Esophagus squamous epithelium (tissue), 5 donors: ENCODE measurements around the gene MAP6. TPM values are rescaled to one million over a fixed set of nuclear protein-coding genes. Genes with fewer than 3 reads are reported as not detected.

Experiments
- DNase-seq: peaks from one replicate; lab custom pipeline; 2025; lab: John Stamatoyannopoulos, UW
- H3K27ac ChIP-seq, 4 donors: fragments of 200-600 bp; sonication (generic); one replicate each; pipeline ENCODE4 v1.5.1; 2016 to 2019; ENCODE audit warnings: mild to moderate bottlenecking in 1 of 4
- H3K27me3 ChIP-seq, 4 donors: fragments of 200-600 bp; sonication (generic); 1 replicate in 3 of 4; 2 replicates in 1 of 4; pipeline versions ENCODE4 v1.5.1 to v1.6.0; 2017 to 2021; ENCODE audit warnings: antibody characterized with exemption in 1 of 4
- H3K36me3 ChIP-seq, 3 donors: fragments of 200-600 bp; sonication (generic); one replicate each; pipeline ENCODE4 v1.5.1; 2016 to 2019
- H3K4me1 ChIP-seq, 3 donors: fragments of 200-600 bp; sonication (generic); one replicate each; pipeline ENCODE4 v1.5.1; 2017 to 2019
- H3K4me3 ChIP-seq, 4 donors: fragments of 200-600 bp; sonication (generic); 1 replicate in 3 of 4; 2 replicates in 1 of 4; pipeline ENCODE4 v1.5.1; 2016 to 2019; ENCODE audit warnings: mild to moderate bottlenecking in 2 of 4, moderate library complexity in 1 of 4
- H3K9me3 ChIP-seq, 3 donors: fragments of 200-600 bp; sonication (generic); one replicate each; pipeline ENCODE4 v1.5.1; 2016 to 2019
- CTCF ChIP-seq, 6 experiments: fragments of 450-650 bp in 4 of 6; fragments of 200-600 bp in 2 of 6; sonication (generic) in 2 of 6; IDR thresholded peaks; one replicate each; pipeline ENCODE4 v1.5.1; 2016 to 2019; ENCODE audit warnings: antibody characterized with exemption in 6 of 6, mild to moderate bottlenecking in 4 of 6, moderate library complexity in 4 of 6
- POLR2A ChIP-seq, 4 donors: fragments of 450-650 bp; IDR thresholded peaks; one replicate each; pipeline ENCODE4 v1.6.1; 2017; ENCODE audit warnings: antibody characterized with exemption in 4 of 4, mild to moderate bottlenecking in 4 of 4, moderate library complexity in 3 of 4
- WGBS, 2 donors: methylation state at CpG; one replicate each; pipeline ENCODE4 v1.1.5; 2018; 5-methylcytosine and 5-hydroxymethylcytosine counted together
- intact Hi-C: fragments of 100-400 bp; cut with DNase I; formaldehyde crosslinking; loops from one replicate; pipeline ENCODE4 v1.15.0; 2022
- total RNA-seq, 4 donors: library from RNA; depleted of rRNA; stranded (reverse); fragments of >200 nt; gene quantifications; one replicate each; pipeline ENCODE4 v1.1.0, GENCODE V29; 2016
- donor health status: DM: yes; HTN: yes; CAD: no.

MAP6 gene
- total RNA-seq, 4 donors from 2014 or later = 0.18 to 3.6 (median 0.34) TPM

- Histone ChIP-seq H3K4me3 (no peak overlapping the region), H3K36me3 (no peaks in the 10 kb centered on the region), H3K9me3 (no peaks in the 10 kb centered on the region), H3K27ac (no peak overlapping the region), H3K4me1 (peaks cover 0 to 9% (median 3%) of the 10 kb centered on the region in 3 donors), H3K27me3 (peaks cover 0 to 7% (median 0%) of the 10 kb centered on the region in 4 donors)
- TF ChIP-seq POLR2A (IDR thresholded peaks at IDR 0.05) (no peak), CTCF (IDR thresholded peaks at IDR 0.05) (no peak)
- no peak for DNase-seq
- intact Hi-C loops = no loop called here
- WGBS, 2 donors = 78 to 79% methylated on average over 2 of the region's 2 CpGs
These were observed 26.3 kb downstream of the MAP6 start for GRCh38 chr11:75642402-75643113.

- Histone ChIP-seq H3K4me1 (peaks cover 0 to 21% (median 3%) of the 10 kb centered on the region in 3 donors), H3K27me3 (peaks cover 0 to 12% (median 0%) of the 10 kb centered on the region in 4 donors), H3K36me3 (no peaks in the 10 kb centered on the region), H3K27ac (no peak overlapping the region), H3K4me3 (no peak overlapping the region), H3K9me3 (no peaks in the 10 kb centered on the region)
- intact Hi-C loops = no loop called here
- WGBS, 2 donors = 12 to 27% methylated on average over 3 to 4 of the region's 4 CpGs
- TF ChIP-seq POLR2A (IDR thresholded peaks at IDR 0.05) (no peak), CTCF (IDR thresholded peaks at IDR 0.05) (no peak)
- DNase-seq = no peak
These were observed 29.1 kb downstream of the MAP6 start for GRCh38 chr11:75639762-75640181.

GRCh38 chr11:75637998-75638397, 30.8 kb downstream of the MAP6 start:
- TF ChIP-seq CTCF (IDR thresholded peaks at IDR 0.05) = no peak
- no peak for TF ChIP-seq POLR2A (IDR thresholded peaks at IDR 0.05)

GRCh38 chr11:75635066-75635862, 33.6 kb downstream of the MAP6 start:
- no peak overlapping the region for H3K4me3 ChIP-seq
- H3K27me3 ChIP-seq = peaks cover 0 to 30% (median 0%) of the 10 kb centered on the region in 4 donors
- H3K27ac ChIP-seq = peak overlapping the region in 2 of 4 donors; percentile 47 to 60
- 37 to 39% methylated on average over 15 to 16 of the region's 16 CpGs for WGBS, 2 donors
- no peaks in the 10 kb centered on the region for H3K36me3 ChIP-seq
- intact Hi-C loops = no loop called here
- peaks cover 0 to 21% (median 3%) of the 10 kb centered on the region in 3 donors for H3K4me1 ChIP-seq
- no peaks in the 10 kb centered on the region for H3K9me3 ChIP-seq
- DNase-seq = no peak
- TF ChIP-seq CTCF (IDR thresholded peaks at IDR 0.05) = no peak
- TF ChIP-seq POLR2A (IDR thresholded peaks at IDR 0.05) = no peak

More at GRCh38 chr11:75637998-75638397, 30.8 kb downstream of the MAP6 start:
- intact Hi-C loops = no loop called here
- Histone ChIP-seq H3K4me3 (no peak overlapping the region), H3K4me1 (peaks cover 0 to 21% (median 3%) of the 10 kb centered on the region in 3 donors), H3K9me3 (no peaks in the 10 kb centered on the region), H3K36me3 (no peaks in the 10 kb centered on the region), H3K27ac (no peak overlapping the region), H3K27me3 (peaks cover 0 to 17% (median 0%) of the 10 kb centered on the region in 4 donors)
- WGBS, 2 donors = 100% methylated on average over 1 of the region's 1 CpG
- DNase-seq = no peak
